Hepatocyte (in vitro differentiated cells): ENCODE data around the gene MYO3A. TPM values are rescaled to one million over a fixed set of nuclear protein-coding genes. Genes with fewer than 3 reads are reported as not detected.

ENCODE experiments used
- DNase-seq: peaks from one replicate; pipeline ENCODE4 v3.0.0-alpha.2; 2016; ENCODE audit warnings: low spot score
- H2AFZ ChIP-seq: fragments of 200-600 bp; sonication (generic); 2 replicates; pipeline ENCODE4 v1.6.0; 2016; ENCODE audit warnings: antibody characterized with exemption, mild to moderate bottlenecking
- H3K27ac ChIP-seq: fragments of 200-600 bp; sonication (generic); 2 replicates; pipeline ENCODE4 v1.5.1; 2016; ENCODE audit warnings: mild to moderate bottlenecking
- H3K27me3 ChIP-seq: fragments of 200-600 bp; sonication (generic); 2 replicates; pipeline ENCODE4 v1.6.1; 2016
- H3K36me3 ChIP-seq: fragments of 200-600 bp; sonication (generic); replicated peaks from 2 replicates; pipeline ENCODE4 v1.5.1; 2016; ENCODE audit warnings: low read depth; ENCODE audit not compliant: insufficient read depth
- H3K4me1 ChIP-seq: fragments of 200-600 bp; sonication (generic); 2 replicates; pipeline ENCODE4 v1.5.1; 2016; ENCODE audit warnings: mild to moderate bottlenecking, moderate library complexity; ENCODE audit not compliant: insufficient read depth
- H3K4me2 ChIP-seq: fragments of 200-600 bp; sonication (generic); 2 replicates; pipeline ENCODE4 v1.6.0; 2016
- H3K4me3 ChIP-seq: fragments of 200-600 bp; sonication (generic); 2 replicates; pipeline ENCODE4 v1.5.1; 2016; ENCODE audit warnings: mild to moderate bottlenecking
- H3K79me2 ChIP-seq: fragments of 200-600 bp; sonication (generic); 2 replicates; pipeline ENCODE4 v1.6.0; 2017; ENCODE audit warnings: mild to moderate bottlenecking
- H3K9me2 ChIP-seq: fragments of 200-600 bp; sonication (generic); replicated peaks from 2 replicates; pipeline ENCODE4 v1.6.0; 2017; ENCODE audit warnings: mild to moderate bottlenecking; ENCODE audit not compliant: insufficient read depth
- H3K9me3 ChIP-seq: fragments of 200-600 bp; sonication (generic); 2 replicates; pipeline ENCODE4 v1.5.1; 2016; ENCODE audit warnings: low read depth, mild to moderate bottlenecking
- H4K20me1 ChIP-seq: fragments of 200-600 bp; sonication (generic); 2 replicates; pipeline ENCODE4 v1.6.0; 2016; ENCODE audit warnings: mild to moderate bottlenecking; ENCODE audit not compliant: insufficient read depth, poor library complexity, severe bottlenecking
- EZH2 ChIP-seq: fragments of 200-600 bp; sonication (generic); IDR thresholded peaks from 2 replicates; pipeline ENCODE4 v1.6.1; 2016; ENCODE audit warnings: antibody characterized with exemption, mild to moderate bottlenecking, borderline replicate concordance
- EZH2phosphoT487 ChIP-seq: fragments of 200-600 bp; sonication (generic); IDR thresholded peaks from one replicate; pipeline ENCODE4 v1.6.1; 2018; ENCODE audit warnings: antibody characterized with exemption, mild to moderate bottlenecking, low read depth, moderate library complexity; ENCODE audit not compliant: unreplicated experiment, severe bottlenecking
- WGBS: methylation state at CpG from one replicate; pipeline ENCODE4 v1.1.6; 2016; ENCODE audit warnings: low lambda C conversion rate; ENCODE audit errors: missing lambda C conversion rate; 5-methylcytosine and 5-hydroxymethylcytosine counted together
- polyA plus RNA-seq: library from polyadenylated mRNA; unstranded; fragments of >200 nt; fragmentation: Nextera tagmentation; extraction: Ambion mirVana; gene quantifications from 2 replicates; pipeline ENCODE4 v1.2.1, GENCODE V29; 2016
- total RNA-seq: library from RNA; depleted of rRNA; stranded (reverse); fragments of >200 nt; gene quantifications from 2 replicates; pipeline ENCODE4 v1.2.3, GENCODE V29; 2014
- TF ChIP-seq, protein P1 (sequence below): fragments of 200-600 bp; sonication (generic); IDR thresholded peaks from 2 replicates; pipeline ENCODE4 v1.5.1; 2016; ENCODE audit warnings: antibody characterized with exemption, mild to moderate bottlenecking; ENCODE audit not compliant: poor library complexity

Gene MYO3A
- total and polyA plus RNA-seq, 2 experiments from 2014 or later, result 0.93 to 1.1 TPM

DNA sequence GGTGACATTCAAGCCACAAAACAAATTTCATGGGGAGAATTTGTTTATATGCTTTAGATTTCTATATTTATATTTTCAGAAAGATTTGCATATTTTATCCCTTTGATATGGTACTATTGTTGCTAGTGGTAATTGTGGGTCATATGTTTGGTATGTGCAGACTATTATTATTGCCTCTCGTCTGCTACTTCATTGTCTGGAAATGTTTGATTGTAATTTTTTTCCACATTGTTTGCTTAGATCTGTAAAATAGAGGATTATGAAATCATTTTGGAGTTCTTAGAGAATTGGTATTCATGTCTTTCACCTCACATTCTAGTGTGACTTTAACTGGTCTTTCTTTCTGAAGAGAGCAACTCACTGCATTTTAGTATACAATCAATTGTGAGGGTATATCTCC is 44.7 kb downstream of the MYO3A start:
- H3K9me3 ChIP-seq, result no peaks in the 10 kb centered on the region
- DNase-seq, result no peak
- TF ChIP-seq EZH2phosphoT487 (no peak), EZH2 (no peak)
- TF ChIP-seq, protein P1, sequence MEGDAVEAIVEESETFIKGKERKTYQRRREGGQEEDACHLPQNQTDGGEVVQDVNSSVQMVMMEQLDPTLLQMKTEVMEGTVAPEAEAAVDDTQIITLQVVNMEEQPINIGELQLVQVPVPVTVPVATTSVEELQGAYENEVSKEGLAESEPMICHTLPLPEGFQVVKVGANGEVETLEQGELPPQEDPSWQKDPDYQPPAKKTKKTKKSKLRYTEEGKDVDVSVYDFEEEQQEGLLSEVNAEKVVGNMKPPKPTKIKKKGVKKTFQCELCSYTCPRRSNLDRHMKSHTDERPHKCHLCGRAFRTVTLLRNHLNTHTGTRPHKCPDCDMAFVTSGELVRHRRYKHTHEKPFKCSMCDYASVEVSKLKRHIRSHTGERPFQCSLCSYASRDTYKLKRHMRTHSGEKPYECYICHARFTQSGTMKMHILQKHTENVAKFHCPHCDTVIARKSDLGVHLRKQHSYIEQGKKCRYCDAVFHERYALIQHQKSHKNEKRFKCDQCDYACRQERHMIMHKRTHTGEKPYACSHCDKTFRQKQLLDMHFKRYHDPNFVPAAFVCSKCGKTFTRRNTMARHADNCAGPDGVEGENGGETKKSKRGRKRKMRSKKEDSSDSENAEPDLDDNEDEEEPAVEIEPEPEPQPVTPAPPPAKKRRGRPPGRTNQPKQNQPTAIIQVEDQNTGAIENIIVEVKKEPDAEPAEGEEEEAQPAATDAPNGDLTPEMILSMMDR, result no peak
- H3K36me3 ChIP-seq, result no peaks in the 10 kb centered on the region
- H2AFZ ChIP-seq, result no peak overlapping the region
- no peaks in the 10 kb centered on the region for H4K20me1 ChIP-seq
- H3K4me2 ChIP-seq, result no peak overlapping the region
- H3K9me2 ChIP-seq, result no peaks in the 10 kb centered on the region
- no peaks in the 10 kb centered on the region for H3K27me3 ChIP-seq
- no peak overlapping the region for H3K4me3 ChIP-seq
- no peaks in the 10 kb centered on the region for H3K4me1 ChIP-seq
- H3K79me2 ChIP-seq, result no peaks in the 10 kb centered on the region
- no peak overlapping the region for H3K27ac ChIP-seq
- 100% methylated on average over 1 of the region's 1 CpG for WGBS

DNA sequence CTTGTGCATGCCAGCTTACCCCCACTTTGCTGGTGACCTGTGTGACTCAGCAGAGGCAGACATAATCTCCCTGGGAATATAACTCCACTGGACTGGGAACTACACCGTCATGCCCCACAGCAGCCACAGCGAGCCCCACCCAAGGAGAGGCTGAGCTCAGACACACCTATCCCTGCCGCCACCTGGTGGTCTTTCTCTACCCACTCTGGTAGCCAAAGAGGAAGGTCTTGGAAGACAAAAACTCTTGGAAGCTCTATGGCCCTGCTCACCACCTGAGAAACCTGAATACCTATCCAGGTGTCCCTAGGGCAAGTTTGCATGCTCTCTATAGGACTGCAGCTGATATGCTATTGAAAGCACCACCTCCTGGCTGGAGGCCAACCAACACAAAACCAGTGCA is 48.1 kb downstream of the MYO3A start:
- 86% methylated on average over 3 of the region's 3 CpGs for WGBS
- no peak for DNase-seq
- H3K27ac ChIP-seq, result no peak overlapping the region

DNA sequence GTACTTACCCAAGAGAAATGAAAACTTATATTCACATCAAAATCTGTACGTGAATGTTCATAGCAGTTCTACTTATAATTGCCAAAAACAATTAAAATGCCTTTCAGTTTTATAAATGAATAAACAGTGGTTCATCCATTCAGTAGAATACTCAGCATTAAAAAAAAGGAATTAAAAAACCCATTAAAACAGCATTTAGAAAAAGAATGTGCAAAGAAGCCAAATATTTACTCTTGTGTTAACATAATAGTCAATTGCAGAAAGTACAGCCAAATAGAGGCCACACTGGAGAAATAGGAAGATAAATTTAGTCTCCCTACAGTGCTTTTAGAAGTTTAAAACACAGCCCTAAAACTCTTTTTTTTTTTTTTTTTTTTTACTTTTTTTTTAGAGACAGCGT is 54.6 kb downstream of the MYO3A start:
- Histone ChIP-seq H3K36me3 (no peaks in the 10 kb centered on the region), H3K9me3 (no peaks in the 10 kb centered on the region), H4K20me1 (no peaks in the 10 kb centered on the region), H2AFZ (no peak overlapping the region), H3K9me2 (no peaks in the 10 kb centered on the region), H3K4me1 (no peaks in the 10 kb centered on the region), H3K4me2 (no peak overlapping the region), H3K27me3 (no peaks in the 10 kb centered on the region), H3K27ac (no peak overlapping the region), H3K79me2 (no peaks in the 10 kb centered on the region), H3K4me3 (no peak overlapping the region)
- no peak for TF ChIP-seq EZH2phosphoT487
- TF ChIP-seq, protein P1, result no peak
- no peak for TF ChIP-seq EZH2
- DNase-seq, result no peak
- 76% methylated on average over 2 of the region's 2 CpGs for WGBS

More for the DNA sequence above, 48.1 kb downstream of the MYO3A start:
- no peaks in the 10 kb centered on the region for H3K27me3 ChIP-seq
- no peak overlapping the region for H2AFZ ChIP-seq
- no peak overlapping the region for H3K4me3 ChIP-seq
- H3K36me3 ChIP-seq, result no peaks in the 10 kb centered on the region
- H3K4me1 ChIP-seq, result no peaks in the 10 kb centered on the region
- H3K79me2 ChIP-seq, result no peaks in the 10 kb centered on the region
- H3K9me3 ChIP-seq, result no peaks in the 10 kb centered on the region
- no peaks in the 10 kb centered on the region for H4K20me1 ChIP-seq
- H3K4me2 ChIP-seq, result no peak overlapping the region
- no peak for TF ChIP-seq EZH2
- TF ChIP-seq, protein P1, result no peak
- H3K9me2 ChIP-seq, result no peaks in the 10 kb centered on the region

DNA sequence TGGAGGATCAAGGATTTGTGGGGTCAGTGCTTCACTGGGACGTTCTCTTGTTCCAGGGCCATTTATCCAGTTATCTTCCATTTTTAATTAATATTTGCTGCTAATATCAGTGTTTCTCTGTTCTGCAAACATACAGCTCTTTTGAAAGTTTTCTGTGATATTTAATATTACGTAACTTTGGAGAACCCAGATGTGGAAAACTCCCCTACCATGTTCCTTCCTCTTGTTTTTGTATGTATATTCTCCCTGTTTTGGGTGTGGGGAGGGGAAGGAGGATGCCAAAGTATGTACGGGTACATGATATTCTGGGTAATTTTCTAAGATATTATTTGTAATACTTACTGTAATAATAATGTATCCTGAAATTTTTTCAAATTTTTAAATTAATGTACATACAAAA is 55.9 kb downstream of the MYO3A start:
- Histone ChIP-seq H3K4me2 (no peak overlapping the region), H3K9me2 (no peaks in the 10 kb centered on the region), H3K27ac (no peak overlapping the region), H3K27me3 (no peaks in the 10 kb centered on the region), H3K36me3 (no peaks in the 10 kb centered on the region), H3K4me3 (no peak overlapping the region), H3K79me2 (no peaks in the 10 kb centered on the region), H4K20me1 (no peaks in the 10 kb centered on the region), H3K9me3 (no peaks in the 10 kb centered on the region), H2AFZ (no peak overlapping the region), H3K4me1 (no peaks in the 10 kb centered on the region)
- TF ChIP-seq, protein P1, result no peak
- TF ChIP-seq EZH2phosphoT487, result no peak
- no peak for TF ChIP-seq EZH2
- 97% methylated on average over 3 of the region's 3 CpGs for WGBS
- no peak for DNase-seq
